NT2/D1 (cell line): ENCODE results near the gene MAML3.

ENCODE experiments used
- SUZ12 ChIP-seq: IDR thresholded peaks from 2 replicates; pipeline ENCODE4 v1.6.1; 2011; ENCODE audit not compliant: insufficient read length, insufficient read depth; ENCODE audit errors: extremely low read depth
- YY1 ChIP-seq: IDR thresholded peaks from 2 replicates; pipeline ENCODE4 v1.6.1; 2011; ENCODE audit not compliant: insufficient read length, insufficient read depth
- ZNF274 ChIP-seq: IDR thresholded peaks from 2 replicates; pipeline ENCODE4 v1.6.1; 2011; ENCODE audit warnings: mild to moderate bottlenecking, low read depth, low read length

DNA sequence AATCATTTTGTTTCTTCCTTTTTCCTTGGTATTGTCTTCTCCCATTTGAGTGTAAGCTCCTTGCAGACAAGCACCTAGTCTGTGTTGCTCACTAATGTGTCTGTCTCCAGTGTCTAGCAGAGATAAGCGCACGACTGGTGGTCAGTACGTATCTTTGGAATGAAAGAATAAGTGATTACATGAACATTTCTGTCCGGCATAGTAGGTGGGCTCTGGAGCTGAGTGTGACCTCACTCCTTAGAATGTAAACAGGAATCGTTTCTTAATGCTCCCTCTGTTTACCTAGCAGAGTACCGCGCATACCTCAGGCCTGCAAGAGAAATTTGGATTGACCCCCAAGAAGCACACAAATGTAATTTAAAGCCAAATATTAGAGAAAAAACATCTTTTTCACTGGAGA lies 235.4 kb downstream of the MAML3 start:
- TF ChIP-seq ZNF274 (no peak), YY1 (no peak), SUZ12 (no peak)
